GM19238 (cell line): Measurements from ENCODE around the gene ZNF688.
"Not testable (repeated sequence)": the region's sequence is repeated elsewhere in the genome, so short reads cannot be mapped to it uniquely, and the experiment has no call there.

Source experiments
- DNase-seq: peaks from one replicate; pipeline ENCODE4 v3.0.0; 2011; ENCODE audit warnings: low spot score; ENCODE audit not compliant: insufficient read length

Gene ZNF688

GRCh38 chr16:30571445-30572322 is at the start of gene ZNF688:
Gene ZNF688, minus strand, starts transcription at chr16:30571714. Its CDS starts 85 bp downstream, at chr16:30571629.
- DNase-seq = peak; percentile 98

GRCh38 chr16:30620169-30620568 is 48.7 kb upstream of the ZNF688 start:
- DNase-seq = no peak

DNA sequence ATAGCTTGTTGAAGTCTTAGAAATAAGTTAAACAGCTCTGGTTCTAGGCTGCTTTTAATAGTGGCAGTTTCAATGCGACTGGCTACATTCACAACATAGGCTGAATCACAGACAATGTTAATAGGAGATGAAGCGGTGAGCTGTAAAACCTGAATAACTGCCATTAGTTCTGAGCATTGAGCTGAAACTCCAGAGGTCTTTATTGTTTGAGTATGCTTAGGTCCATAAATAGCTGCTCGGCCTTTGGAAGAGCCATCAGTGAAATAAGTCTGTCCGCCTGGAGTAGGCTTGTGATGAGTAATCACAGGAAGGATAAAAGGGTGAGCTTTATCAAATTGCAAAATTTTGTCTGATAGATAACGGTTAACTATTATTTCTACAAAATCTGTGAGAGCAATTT is 48.1 kb upstream of the ZNF688 start:
- no peak for DNase-seq

DNA sequence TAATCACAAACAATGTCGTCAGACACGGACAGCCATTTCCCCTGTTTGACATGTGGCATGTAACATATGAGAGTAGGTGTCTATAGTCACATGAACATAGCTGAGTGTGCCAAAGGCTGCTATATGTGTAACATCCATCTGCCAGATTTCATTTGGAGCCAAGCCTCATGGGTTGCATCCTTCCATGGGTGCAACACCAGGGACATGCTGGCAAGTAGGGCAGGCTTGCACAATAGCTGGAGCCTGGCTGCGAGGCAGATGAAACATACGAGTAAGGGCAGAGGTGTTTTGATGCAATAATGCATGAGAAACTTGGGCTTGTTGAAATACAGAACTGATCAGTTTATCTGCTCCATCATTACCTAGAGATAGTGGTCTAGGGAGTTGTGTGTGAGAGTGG is 47.7 kb upstream of the ZNF688 start:
- no peak for DNase-seq

GRCh38 chr16:30615358-30616091 is 44.0 kb upstream of the ZNF688 start:
- DNase-seq = no peak

- DNase-seq = peak; percentile 90
Observed at GRCh38 chr16:30609926-30610839, 38.7 kb upstream of the ZNF688 start, which contains the start of gene ZNF689. Gene ZNF689, minus strand, starts transcription at chr16:30610389. Its CDS starts 348 bp downstream, at chr16:30610041.

DNA sequence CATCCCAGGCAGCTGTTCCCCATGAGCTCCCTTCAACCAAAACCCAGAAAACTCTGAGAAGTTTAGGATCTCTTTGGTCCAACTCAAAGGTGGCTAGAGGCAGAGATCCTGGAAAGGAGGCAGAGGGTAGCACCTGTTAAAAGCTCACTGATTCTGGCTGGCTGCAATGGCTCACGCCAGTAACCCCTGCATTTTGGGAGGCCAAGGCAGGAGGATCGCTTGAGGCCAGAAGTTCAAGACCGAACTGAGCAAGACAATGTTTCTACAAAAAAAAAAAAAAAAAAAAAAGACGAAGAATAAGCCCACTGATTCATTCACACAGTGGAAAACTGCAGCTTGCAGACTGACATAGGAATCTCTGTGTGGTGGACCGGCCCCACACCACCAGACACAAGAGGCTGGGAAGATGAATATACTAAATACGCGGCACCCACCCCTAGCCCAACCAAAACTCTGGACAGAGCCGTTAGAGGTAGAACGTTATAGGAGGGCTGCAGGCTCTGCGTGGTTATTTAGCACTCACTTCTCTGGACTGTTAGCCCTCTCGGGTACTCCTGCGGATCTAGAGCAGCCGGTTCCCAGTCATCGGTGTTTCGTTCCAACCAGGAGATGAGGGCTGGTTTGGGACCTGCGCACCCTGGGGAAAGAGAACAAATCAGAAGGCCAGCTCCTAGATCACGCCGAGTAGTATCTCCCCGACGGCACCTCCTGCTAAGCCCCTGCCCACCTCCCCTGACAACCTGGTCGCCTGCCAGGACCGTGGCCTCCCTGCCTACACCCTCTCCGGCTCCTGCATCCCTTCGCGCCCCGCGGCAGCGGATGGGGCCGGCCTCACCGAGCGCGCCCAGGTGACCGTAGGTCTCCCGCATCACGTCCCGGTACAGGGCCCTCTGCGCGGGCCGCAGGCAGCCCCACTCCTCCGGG is 37.8 kb upstream of the ZNF688 start:
- DNase-seq = peak; percentile 43

DNA sequence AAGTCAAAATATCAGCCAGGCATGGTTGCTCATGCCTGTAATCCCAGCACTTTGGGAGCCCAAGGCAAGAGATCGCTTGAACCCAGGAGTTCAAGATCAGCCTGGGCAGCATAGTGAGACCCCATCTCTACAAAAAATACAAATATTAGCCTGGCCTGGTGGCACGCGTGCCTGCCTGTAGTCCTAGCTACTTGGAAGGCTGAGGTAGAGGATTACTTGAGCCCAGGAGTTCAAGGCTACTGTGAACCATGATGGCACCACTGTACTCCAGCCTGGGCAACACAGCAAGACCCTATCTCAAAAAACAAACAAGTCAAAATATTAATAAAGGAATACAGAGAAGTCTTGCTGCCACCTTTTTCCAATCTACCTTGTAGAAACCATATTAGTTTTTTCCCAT is 34.5 kb upstream of the ZNF688 start:
- no peak for DNase-seq

DNA sequence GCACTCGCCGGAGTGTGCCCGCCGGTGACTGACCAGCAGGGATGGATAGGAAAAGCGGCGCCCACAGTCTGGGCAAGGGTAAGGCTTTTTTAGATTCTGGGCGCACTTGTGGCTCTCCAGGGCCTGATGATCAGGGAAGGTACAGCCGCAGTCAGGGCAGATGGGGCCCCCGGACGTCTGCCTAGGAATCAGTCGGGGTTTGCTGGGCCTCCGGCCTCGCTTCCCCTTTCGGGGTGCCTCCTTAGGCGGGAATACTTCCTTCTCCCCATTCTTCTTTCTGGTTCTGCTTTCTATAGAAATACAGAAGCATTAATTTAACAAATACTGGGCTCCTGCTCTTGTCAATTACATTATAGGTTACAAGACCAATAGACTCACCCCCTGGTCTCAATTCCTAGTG is 33.6 kb upstream of the ZNF688 start:
- no peak for DNase-seq

DNA sequence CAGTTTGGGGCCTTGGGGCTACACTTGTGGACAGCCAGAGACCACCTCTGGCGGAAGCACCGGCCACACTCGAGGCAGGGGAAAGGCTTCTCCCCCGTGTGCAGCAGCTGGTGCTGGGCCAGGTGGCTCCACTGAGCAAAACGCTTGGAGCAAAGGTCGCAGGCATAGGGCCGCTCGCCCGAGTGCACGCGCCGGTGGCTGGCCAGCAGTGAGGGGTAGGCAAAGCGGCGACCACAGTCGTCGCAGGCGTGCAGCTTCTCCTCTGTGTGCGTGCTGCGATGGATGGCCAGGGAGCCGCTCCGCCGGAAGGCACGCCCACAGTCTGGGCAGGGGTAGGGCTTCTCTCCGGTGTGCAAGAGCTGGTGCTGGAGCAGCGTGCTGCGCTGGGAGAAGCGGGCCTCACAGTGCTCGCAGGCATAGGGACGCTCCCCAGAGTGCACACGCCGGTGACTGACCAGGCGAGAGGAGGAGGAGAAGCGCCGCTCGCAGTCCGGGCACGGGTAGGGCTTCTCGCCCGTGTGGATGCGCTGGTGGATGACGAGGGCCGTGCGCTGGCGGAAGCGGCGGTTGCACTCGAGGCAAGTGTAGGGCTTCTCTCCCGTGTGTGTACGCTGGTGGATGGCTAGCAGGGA is 32.9 kb upstream of the ZNF688 start:
- DNase-seq = no peak

DNA sequence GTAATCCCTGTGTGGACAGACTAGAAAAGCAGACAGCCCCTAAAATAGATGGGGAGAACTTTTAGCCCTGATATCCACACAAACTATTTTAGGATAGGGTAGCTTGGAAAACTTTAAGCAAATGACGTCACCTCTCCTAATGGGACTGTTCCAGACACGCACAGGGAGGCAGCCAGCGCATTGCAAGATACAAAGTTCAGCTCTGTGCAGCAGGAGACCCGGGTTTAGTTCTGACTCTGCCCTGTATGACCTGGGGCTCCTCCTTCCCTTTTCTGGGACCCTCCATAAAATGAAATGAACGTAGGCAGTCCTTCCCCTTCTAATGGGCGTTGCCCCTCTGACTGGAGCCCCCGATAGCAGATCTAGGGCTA is 32.4 kb upstream of the ZNF688 start:
- no peak for DNase-seq

DNA sequence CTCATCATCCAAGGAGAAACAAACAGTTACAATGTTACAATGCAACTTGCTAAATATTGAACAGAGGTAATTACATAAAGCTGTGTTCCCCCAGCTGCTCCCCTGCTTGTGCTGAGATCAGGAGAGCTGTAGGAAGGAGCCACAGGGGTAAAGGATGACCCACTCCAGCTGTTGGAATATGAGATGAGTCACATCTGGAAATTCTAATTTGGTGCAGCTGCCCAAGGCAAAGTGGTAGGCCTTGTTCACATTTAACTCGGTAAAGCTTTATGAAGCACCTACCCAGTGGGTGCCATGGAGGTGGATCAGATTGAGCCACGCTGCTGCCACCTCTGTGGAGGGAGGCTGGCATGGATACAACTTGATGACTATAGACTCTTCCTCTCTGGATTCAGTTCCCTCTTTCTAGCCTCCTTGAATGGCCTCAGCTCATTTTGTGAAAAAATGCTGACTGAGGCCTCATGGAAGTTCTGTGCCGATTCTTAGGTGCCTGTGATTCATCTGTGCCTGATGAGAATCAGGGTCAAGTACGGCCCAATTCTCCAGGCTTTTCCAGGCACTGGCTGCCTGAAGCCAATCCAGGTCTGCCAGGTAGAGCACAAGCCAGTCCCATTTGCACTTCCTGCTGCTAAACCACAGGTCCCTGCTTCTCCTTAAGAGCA is 31.2 kb upstream of the ZNF688 start:
- DNase-seq = no peak

GRCh38 chr16:30601966-30602365 is 30.5 kb upstream of the ZNF688 start:
- DNase-seq = no peak

DNA sequence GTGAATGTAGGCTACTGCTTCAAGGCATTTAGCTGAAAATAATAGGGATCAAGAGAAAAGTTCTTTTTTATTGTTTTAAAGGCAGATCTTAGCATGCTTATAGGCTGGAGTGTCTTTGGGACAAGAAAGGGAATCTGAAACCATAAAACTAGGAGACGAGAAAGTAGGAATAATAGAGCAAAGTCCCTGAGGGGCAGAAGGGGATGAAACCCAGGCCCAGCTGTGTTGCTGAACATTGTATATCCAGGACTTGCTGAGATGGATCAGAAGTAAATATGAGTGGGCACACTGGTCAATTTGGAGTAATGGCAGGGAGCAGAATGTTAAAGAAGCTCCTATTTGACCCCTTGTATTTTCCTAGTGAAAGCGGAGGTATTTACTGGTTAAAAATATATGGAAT is 29.4 kb upstream of the ZNF688 start:
- no peak for DNase-seq

DNA sequence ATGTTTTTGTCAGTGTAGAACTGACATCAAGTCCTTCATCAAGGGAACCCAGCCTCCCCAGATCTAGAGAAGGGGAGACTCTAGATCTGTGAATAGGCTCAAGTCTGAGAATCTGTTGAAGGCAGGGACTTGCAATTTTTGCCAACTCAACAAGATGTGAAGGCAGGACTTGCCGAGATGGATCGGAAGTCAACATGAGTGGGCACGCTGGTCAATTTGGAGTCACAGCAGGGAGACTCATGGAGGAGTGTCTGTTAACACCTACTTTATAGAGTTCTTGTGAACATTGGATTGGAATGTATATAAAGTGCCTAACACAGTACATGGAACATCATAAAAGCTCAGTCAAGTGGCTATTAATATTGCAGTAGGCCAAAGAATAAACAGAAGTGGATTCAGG is 28.7 kb upstream of the ZNF688 start:
- DNase-seq = no peak

- DNase-seq = no peak
Observed at GRCh38 chr16:30592871-30593270, 21.4 kb upstream of the ZNF688 start.

DNA sequence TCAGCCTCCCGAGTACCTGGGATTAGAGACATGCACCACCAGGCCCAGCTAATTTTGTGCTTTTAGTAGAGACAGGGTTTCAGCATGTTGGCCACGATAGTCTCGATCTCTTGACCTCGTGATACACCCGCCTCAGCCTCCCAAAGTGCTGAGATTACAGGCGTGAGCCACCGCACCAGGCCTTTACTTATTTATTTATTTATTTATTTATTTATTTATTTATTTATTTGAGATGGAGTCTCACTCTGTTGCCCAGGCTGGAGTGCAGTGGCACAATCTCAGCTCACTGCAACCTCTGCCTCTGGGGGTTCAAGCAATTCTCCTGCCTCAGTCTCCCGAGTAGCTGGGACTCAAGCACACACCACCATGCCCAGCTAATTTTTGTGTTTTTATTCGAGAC is 19.4 kb upstream of the ZNF688 start:
- not testable (repeated sequence) for DNase-seq

GRCh38 chr16:30589582-30589981 is 18.1 kb upstream of the ZNF688 start:
- DNase-seq = not testable (repeated sequence)

GRCh38 chr16:30588651-30589050 is 17.1 kb upstream of the ZNF688 start:
- DNase-seq = no peak
